Measurements from ENCODE around the gene TSPAN32. TPM values are rescaled to one million over a fixed set of nuclear protein-coding genes. Genes with fewer than 3 reads are reported as not detected.

Gene TSPAN32
- polyA plus RNA-seq, 3 donors, result 0.75 to 1.9 (median 1.7) TPM

- WGBS, 3 donors, result 40 to 65% (median 47%) methylated on average over 11 of the region's 11 CpGs
These were observed 64.5 kb downstream of the TSPAN32 start for GRCh38 chr11:2366276-2366675.

GRCh38 chr11:2366733-2367132 is 64.9 kb downstream of the TSPAN32 start:
- WGBS, 3 donors, result 79 to 83% (median 82%) methylated on average over 7 of the region's 7 CpGs
- H3K27ac ChIP-seq (ENCODE audit: low read depth, low read length), result no peak overlapping the region

More at GRCh38 chr11:2366276-2366675, 64.5 kb downstream of the TSPAN32 start:
- no peak overlapping the region for H3K27ac ChIP-seq (ENCODE audit: low read depth, low read length)

- no peak overlapping the region for H3K27ac ChIP-seq (ENCODE audit: low read depth, low read length)
- 72 to 79% (median 77%) methylated on average over 17 of the region's 17 CpGs for WGBS, 3 donors
These were observed 65.7 kb downstream of the TSPAN32 start for GRCh38 chr11:2367266-2368160.

Other genes starting within 250 kb of the TSPAN32 start
- 100 to 1,000 TPM in 1 of 3 donors, 10 to 100 TPM in 1, 1 to 10 TPM in 1; 6.7 to 133 (median 31.7) TPM for gene IGF2, start 162.6 kb upstream of the TSPAN32 start, polyA plus RNA-seq
- gene INS, start 140.8 kb upstream of the TSPAN32 start, polyA plus RNA-seq, result 1,000 to 10,000 TPM in 1 of 3 donors, 1 to 10 TPM in 2; 1.8 to 8,847 (median 2.5) TPM
- gene TH, start 130.2 kb upstream of the TSPAN32 start, polyA plus RNA-seq, result under 1 TPM in 1 of 3 donors, not detected in 2; 0.17 TPM
- under 1 TPM in 2 of 3 donors, not detected in 1; 0.19 to 0.63 TPM for gene ASCL2, start 31.4 kb upstream of the TSPAN32 start, polyA plus RNA-seq
- gene C11orf21, start 95 bp upstream of the TSPAN32 start, polyA plus RNA-seq, result 1 to 10 TPM in 1 of 3 donors, under 1 TPM in 2; 0.62 to 1.8 (median 0.79) TPM
- gene CD81, start 75.3 kb downstream of the TSPAN32 start, polyA plus RNA-seq, result 1,000 to 10,000 TPM in 1 of 3 donors, 100 to 1,000 TPM in 2; 296 to 1,314 (median 632) TPM
- gene TSSC4, start 98.7 kb downstream of the TSPAN32 start, polyA plus RNA-seq, result 10 to 100 TPM; 21.0 to 58.0 (median 49.8) TPM
- gene TRPM5, start 142.5 kb downstream of the TSPAN32 start, polyA plus RNA-seq, result under 1 TPM in 1 of 3 donors, not detected in 2; 0.61 TPM
- gene KCNQ1, start 143.0 kb downstream of the TSPAN32 start, polyA plus RNA-seq, result 10 to 100 TPM in 1 of 3 donors, 1 to 10 TPM in 2; 4.8 to 28.1 (median 9.6) TPM

Data from adipose tissue (tissue), 3 donors.